Keratinocyte (primary cell): ENCODE results near the gene GRIP1.

Experiments
- EZH2 ChIP-seq: IDR thresholded peaks from one replicate; pipeline ENCODE4 v1.6.1; 2012; ENCODE audit warnings: inconsistent platforms, mild to moderate bottlenecking, low read length, moderate library complexity
- TF ChIP-seq, protein P1 (sequence below), 3 experiments: IDR thresholded peaks in 1 of 3; conservative IDR thresholded peaks in 1 of 3; optimal IDR thresholded peaks in 1 of 3; 2 replicates in 2 of 3; 3 replicates in 1 of 3; pipeline versions ENCODE3 to v1.5.1; 2011; ENCODE audit warnings: low read length in 3 of 3, mild to moderate bottlenecking in 3 of 3, moderate library complexity in 2 of 3, control low read depth in 1 of 3, inconsistent platforms in 1 of 3; ENCODE audit not compliant: insufficient read depth in 2 of 3; ENCODE audit errors: extremely low read depth in 1 of 3

DNA sequence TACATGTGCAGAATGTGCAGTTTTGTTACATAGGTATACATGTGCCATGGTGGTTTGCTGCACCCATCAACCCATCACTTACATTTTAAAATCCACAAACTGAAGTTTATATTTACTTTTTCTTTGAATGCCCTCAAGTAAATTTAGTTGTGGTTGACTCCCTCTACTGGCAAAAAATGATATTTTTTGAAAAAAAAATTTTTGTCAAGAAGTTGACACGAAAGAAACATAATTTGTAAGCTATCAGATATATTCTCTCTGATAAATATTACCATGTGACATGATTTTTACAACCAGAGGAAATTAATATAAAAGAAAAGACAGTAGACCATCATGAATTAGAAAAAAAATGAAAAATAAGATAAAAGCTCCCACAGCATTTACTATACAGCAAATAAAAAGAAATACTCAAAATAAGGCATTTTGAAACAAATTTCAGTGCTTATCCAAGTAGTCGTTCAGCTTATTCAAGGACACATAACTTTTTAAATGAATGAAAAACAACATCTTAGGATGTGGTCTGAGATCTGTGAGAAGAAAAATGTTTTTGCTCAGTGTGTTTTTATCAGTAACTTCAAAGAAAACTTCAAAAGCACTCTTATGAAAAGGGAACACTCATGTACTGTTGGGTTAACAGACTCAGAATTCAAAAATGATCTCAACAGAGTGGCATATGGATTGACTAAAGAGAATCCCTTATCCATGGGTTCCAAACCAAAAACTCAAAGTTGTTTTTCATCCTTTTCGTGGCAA lies 30.0 kb upstream of the GRIP1 start:
- TF ChIP-seq, protein P1, sequence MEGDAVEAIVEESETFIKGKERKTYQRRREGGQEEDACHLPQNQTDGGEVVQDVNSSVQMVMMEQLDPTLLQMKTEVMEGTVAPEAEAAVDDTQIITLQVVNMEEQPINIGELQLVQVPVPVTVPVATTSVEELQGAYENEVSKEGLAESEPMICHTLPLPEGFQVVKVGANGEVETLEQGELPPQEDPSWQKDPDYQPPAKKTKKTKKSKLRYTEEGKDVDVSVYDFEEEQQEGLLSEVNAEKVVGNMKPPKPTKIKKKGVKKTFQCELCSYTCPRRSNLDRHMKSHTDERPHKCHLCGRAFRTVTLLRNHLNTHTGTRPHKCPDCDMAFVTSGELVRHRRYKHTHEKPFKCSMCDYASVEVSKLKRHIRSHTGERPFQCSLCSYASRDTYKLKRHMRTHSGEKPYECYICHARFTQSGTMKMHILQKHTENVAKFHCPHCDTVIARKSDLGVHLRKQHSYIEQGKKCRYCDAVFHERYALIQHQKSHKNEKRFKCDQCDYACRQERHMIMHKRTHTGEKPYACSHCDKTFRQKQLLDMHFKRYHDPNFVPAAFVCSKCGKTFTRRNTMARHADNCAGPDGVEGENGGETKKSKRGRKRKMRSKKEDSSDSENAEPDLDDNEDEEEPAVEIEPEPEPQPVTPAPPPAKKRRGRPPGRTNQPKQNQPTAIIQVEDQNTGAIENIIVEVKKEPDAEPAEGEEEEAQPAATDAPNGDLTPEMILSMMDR (optimal IDR thresholded peaks at IDR 0.05 in 1 of 3, IDR thresholded peaks at IDR 0.05 in 1 of 3, conservative IDR thresholded peaks at IDR 0.05 in 1 of 3; ENCODE audit: extremely low read depth in 1 of 3, insufficient read depth in 2 of 3, low read length in 3 of 3): peak in 1 of 3 experiments; percentile 17
- TF ChIP-seq EZH2: no peak
